ENCODE measurements around the gene ACOT8. TPM values are rescaled to one million over a fixed set of nuclear protein-coding genes. Genes with fewer than 3 reads are reported as not detected.
A peak's percentile ranks its signal among the peaks of the same experiment; 100 is the strongest.
"Not testable (repeated sequence)": the region's sequence is repeated elsewhere in the genome, so short reads cannot be mapped to it uniquely, and the experiment has no call there.

Gene ACOT8
- 10 to 100 TPM; 25.5 to 29.0 TPM for total RNA-seq

- peaks cover 35% of the 10 kb centered on the region for H3K4me1 Mint-ChIP-seq (ENCODE audit: low read depth)
- H3K27me3 Mint-ChIP-seq, result no peaks in the 10 kb centered on the region
- H3K9me3 Mint-ChIP-seq, result no peaks in the 10 kb centered on the region
- ChIA-PET POLR2A (interaction anchor here (1.1 to 3.0 kb wide), 4 partner anchors 21 to 77 kb away, joined by 3 to 13 read pairs (median 10); partner anchors contain the start of genes CTSA, NEURL2, PCIF1 and ZSWIM1), CTCF (interaction anchor here (0.9 to 1.4 kb wide), 2 partner anchors 16 to 113 kb away, joined by 3 read pairs; no protein-coding TSS in a partner anchor)
- peak within 1 kb of the TSS; percentile 97 for H3K27ac Mint-ChIP-seq
- H3K36me3 Mint-ChIP-seq, result no peaks in the 10 kb centered on the region
- intact Hi-C loops (cut with micrococcal nuclease), result loop anchor here (1.0 kb wide), 6 partner anchors 24 to 114 kb away; partner anchors contain the start of genes UBE2C and ZSWIM1
- peak within 1 kb of the TSS; percentile 97 for H3K4me3 Mint-ChIP-seq
- DNase-seq, result peak; percentile 96
These were observed at the start of gene ACOT8, which contains the start of gene ZSWIM3 for GRCh38 chr20:45857114-45857881. TSS of gene ACOT8 (minus strand) at chr20:45857392. CDS start at chr20:45857315, 77 bp downstream. TSS of gene ZSWIM3 (plus strand) at chr20:45857614. CDS start at chr20:45857826, 212 bp downstream.

- no peaks in the 10 kb centered on the region for H3K9me3 Mint-ChIP-seq
- H3K27ac Mint-ChIP-seq, result no peak overlapping the region
- intact Hi-C loops (cut with micrococcal nuclease), result no loop called here
- H3K4me3 Mint-ChIP-seq, result no peak overlapping the region
- no peak for DNase-seq
- CTCF ChIA-PET, result interaction anchor here (1.1 to 1.3 kb wide), 2 partner anchors 108 to 113 kb away, joined by 3 to 4 read pairs; partner anchors contain the start of genes DNTTIP1 and WFDC3
- no peaks in the 10 kb centered on the region for H3K27me3 Mint-ChIP-seq
- POLR2A ChIA-PET, result interaction anchor here (1.2 kb wide), 1 partner anchor 29 kb away, joined by 3 read pairs; the partner anchor contains the start of gene PCIF1
- no peaks in the 10 kb centered on the region for H3K36me3 Mint-ChIP-seq
- peaks cover 5% of the 10 kb centered on the region for H3K4me1 Mint-ChIP-seq (ENCODE audit: low read depth)
These were observed 48.4 kb upstream of the ACOT8 start for GRCh38 chr20:45905505-45906079.

GRCh38 chr20:45904583-45905504 lies 47.7 kb upstream of the ACOT8 start:
- H3K27ac Mint-ChIP-seq, result no peak overlapping the region
- no peaks in the 10 kb centered on the region for H3K9me3 Mint-ChIP-seq
- H3K4me3 Mint-ChIP-seq, result no peak overlapping the region
- no peaks in the 10 kb centered on the region for H3K27me3 Mint-ChIP-seq
- no peak for DNase-seq
- CTCF ChIA-PET, result interaction anchor here (1.1 to 1.3 kb wide), 2 partner anchors 109 to 113 kb away, joined by 3 to 4 read pairs; partner anchors contain the start of genes DNTTIP1 and WFDC3
- peaks cover under 1% of the 10 kb centered on the region for H3K4me1 Mint-ChIP-seq (ENCODE audit: low read depth)
- intact Hi-C loops (cut with micrococcal nuclease), result no loop called here
- POLR2A ChIA-PET, result no interaction called here
- no peaks in the 10 kb centered on the region for H3K36me3 Mint-ChIP-seq

GRCh38 chr20:45902199-45902701 lies 45.1 kb upstream of the ACOT8 start:
- POLR2A ChIA-PET, result no interaction called here
- Mint-ChIP-seq H3K27me3 (no peaks in the 10 kb centered on the region), H3K4me1 (ENCODE audit: low read depth) (no peaks in the 10 kb centered on the region), H3K27ac (no peak overlapping the region), H3K36me3 (peaks cover 12% of the 10 kb centered on the region), H3K4me3 (no peak overlapping the region), H3K9me3 (no peaks in the 10 kb centered on the region)
- DNase-seq, result no peak
- CTCF ChIA-PET, result no interaction called here
- intact Hi-C loops (cut with micrococcal nuclease), result no loop called here

GRCh38 chr20:45901332-45901731 lies 44.1 kb upstream of the ACOT8 start:
- POLR2A ChIA-PET, H3K27ac Mint-ChIP-seq: not testable (repeated sequence)

GRCh38 chr20:45899046-45899835 lies 42.0 kb upstream of the ACOT8 start:
- no peak for DNase-seq
- no peaks in the 10 kb centered on the region for H3K4me1 Mint-ChIP-seq (ENCODE audit: low read depth)
- POLR2A ChIA-PET, result interaction anchor here (0.6 kb wide), 1 partner anchor 18 kb away, joined by 6 read pairs; no protein-coding TSS in a partner anchor
- H3K9me3 Mint-ChIP-seq, result no peaks in the 10 kb centered on the region
- H3K36me3 Mint-ChIP-seq, result peaks cover 15% of the 10 kb centered on the region
- intact Hi-C loops (cut with micrococcal nuclease), result no loop called here
- CTCF ChIA-PET, result no interaction called here
- H3K27ac Mint-ChIP-seq, result no peak overlapping the region
- no peak overlapping the region for H3K4me3 Mint-ChIP-seq
- H3K27me3 Mint-ChIP-seq, result no peaks in the 10 kb centered on the region

More at GRCh38 chr20:45901332-45901731, 44.1 kb upstream of the ACOT8 start:
- H3K9me3 Mint-ChIP-seq; CTCF ChIA-PET; H3K4me3 Mint-ChIP-seq; H3K27me3 Mint-ChIP-seq; intact Hi-C loops (cut with micrococcal nuclease); H3K4me1 Mint-ChIP-seq (ENCODE audit: low read depth); DNase-seq: not testable (repeated sequence)
- peaks cover 14% of the 10 kb centered on the region for H3K36me3 Mint-ChIP-seq

GRCh38 chr20:45898285-45898684 lies 41.1 kb upstream of the ACOT8 start:
- ChIA-PET POLR2A (no interaction called here), CTCF (no interaction called here)
- DNase-seq, result no peak
- Mint-ChIP-seq H3K4me3 (no peak overlapping the region), H3K36me3 (peaks cover 20% of the 10 kb centered on the region), H3K27ac (no peak overlapping the region), H3K9me3 (no peaks in the 10 kb centered on the region), H3K4me1 (ENCODE audit: low read depth) (peaks cover 8% of the 10 kb centered on the region), H3K27me3 (no peaks in the 10 kb centered on the region)
- intact Hi-C loops (cut with micrococcal nuclease), result no loop called here

- Mint-ChIP-seq H3K4me3 (no peak overlapping the region), H3K27me3 (no peaks in the 10 kb centered on the region), H3K36me3 (peaks cover 20% of the 10 kb centered on the region), H3K9me3 (no peaks in the 10 kb centered on the region), H3K27ac (no peak overlapping the region), H3K4me1 (ENCODE audit: low read depth) (peaks cover 14% of the 10 kb centered on the region)
- CTCF ChIA-PET, result no interaction called here
- POLR2A ChIA-PET, result interaction anchor here (0.5 to 1.5 kb wide), 3 partner anchors 9 to 13 kb away, joined by 3 read pairs; no protein-coding TSS in a partner anchor
- intact Hi-C loops (cut with micrococcal nuclease), result no loop called here
- DNase-seq, result no peak
These were observed 40.5 kb upstream of the ACOT8 start for GRCh38 chr20:45897692-45898091.

GRCh38 chr20:45897289-45897688 lies 40.1 kb upstream of the ACOT8 start:
- Mint-ChIP-seq H3K4me1 (ENCODE audit: low read depth) (peaks cover 18% of the 10 kb centered on the region), H3K9me3 (no peaks in the 10 kb centered on the region), H3K36me3 (peaks cover 20% of the 10 kb centered on the region), H3K27ac (no peak overlapping the region), H3K27me3 (no peaks in the 10 kb centered on the region), H3K4me3 (no peak overlapping the region)
- intact Hi-C loops (cut with micrococcal nuclease), result no loop called here
- ChIA-PET CTCF (no interaction called here), POLR2A (interaction anchor here (0.5 to 1.5 kb wide), 3 partner anchors 9 to 13 kb away, joined by 3 read pairs; no protein-coding TSS in a partner anchor)
- no peak for DNase-seq

GRCh38 chr20:45896641-45897161 lies 39.5 kb upstream of the ACOT8 start:
- no peak for DNase-seq
- no peaks in the 10 kb centered on the region for H3K27me3 Mint-ChIP-seq
- H3K4me3 Mint-ChIP-seq, result no peak overlapping the region
- POLR2A ChIA-PET, result interaction anchor here (0.6 to 1.5 kb wide), 2 partner anchors 12 to 38 kb away, joined by 3 read pairs; no protein-coding TSS in a partner anchor
- H3K9me3 Mint-ChIP-seq, result no peaks in the 10 kb centered on the region
- H3K4me1 Mint-ChIP-seq (ENCODE audit: low read depth), result peaks cover 21% of the 10 kb centered on the region
- intact Hi-C loops (cut with micrococcal nuclease), result no loop called here
- no peak overlapping the region for H3K27ac Mint-ChIP-seq
- CTCF ChIA-PET, result no interaction called here
- H3K36me3 Mint-ChIP-seq, result peaks cover 20% of the 10 kb centered on the region

Data from activated CD4-positive, alpha-beta memory T cell treated with anti-CD3 and anti-CD28 coated beads for 36 hours (primary cell).